Loucy (cell line): ENCODE results near the gene NEUROG3.

Experiments
- H2AFZ ChIP-seq: fragments of 200-600 bp; sonication (generic); 2 replicates; pipeline ENCODE4 v1.6.0; 2016; ENCODE audit warnings: antibody characterized with exemption, mild to moderate bottlenecking, low read length, moderate library complexity
- H3F3A ChIP-seq: fragments of 200-600 bp; 2 replicates; pipeline ENCODE4 v1.6.0; 2016; ENCODE audit warnings: antibody characterized with exemption, low read depth, mild to moderate bottlenecking
- H3K27me3 ChIP-seq: fragments of 200-600 bp; sonication (generic); 2 replicates; pipeline ENCODE4 v1.6.1; 2014; ENCODE audit warnings: low read length, mild to moderate bottlenecking; ENCODE audit not compliant: insufficient read depth, poor library complexity, severe bottlenecking
- H3K36me3 ChIP-seq: fragments of 200-600 bp; sonication (generic); 2 replicates; pipeline ENCODE4 v1.6.1; 2016; ENCODE audit warnings: low read length; ENCODE audit not compliant: insufficient read depth
- H3K4me1 ChIP-seq: fragments of 200-600 bp; sonication (generic); 2 replicates; pipeline ENCODE4 v1.5.1; 2014; ENCODE audit warnings: low read length, mild to moderate bottlenecking; ENCODE audit not compliant: insufficient read depth, poor library complexity, severe bottlenecking
- H3K4me2 ChIP-seq: fragments of 200-600 bp; sonication (generic); 2 replicates; pipeline ENCODE4 v1.6.0; 2014; ENCODE audit warnings: antibody characterized with exemption, low read length, low read depth, mild to moderate bottlenecking; ENCODE audit not compliant: poor library complexity, severe bottlenecking
- H3K4me3 ChIP-seq: fragments of 200-600 bp; sonication (generic); 2 replicates; pipeline ENCODE4 v1.5.1; 2014; ENCODE audit warnings: low read length, mild to moderate bottlenecking, mixed read lengths; ENCODE audit not compliant: poor library complexity, severe bottlenecking
- H3K79me2 ChIP-seq: fragments of 200-600 bp; sonication (generic); 2 replicates; pipeline ENCODE4 v1.6.1; 2014; ENCODE audit warnings: low read length; ENCODE audit not compliant: insufficient read depth
- H3K9ac ChIP-seq: fragments of 200-600 bp; sonication (generic); 2 replicates; pipeline ENCODE4 v1.6.0; 2014; ENCODE audit warnings: mild to moderate bottlenecking, low read depth, low read length, moderate library complexity; ENCODE audit not compliant: poor library complexity, severe bottlenecking
- H3K9me2 ChIP-seq: fragments of 200-600 bp; sonication (generic); replicated peaks from 2 replicates; pipeline ENCODE4 v1.6.1; 2016; ENCODE audit warnings: low read depth, low read length, mixed read lengths
- H3K9me3 ChIP-seq: fragments of 200-600 bp; sonication (generic); 2 replicates; pipeline ENCODE4 v1.6.1; 2014; ENCODE audit warnings: mild to moderate bottlenecking, antibody characterized with exemption, low read length, low read depth; ENCODE audit not compliant: insufficient read depth
- H4K20me1 ChIP-seq: fragments of 200-600 bp; sonication (generic); 2 replicates; pipeline ENCODE4 v1.6.0; 2014; ENCODE audit warnings: antibody characterized with exemption, low read length, mild to moderate bottlenecking; ENCODE audit not compliant: insufficient read depth, poor library complexity, severe bottlenecking
- EZH2phosphoT487 ChIP-seq: fragments of 200-600 bp; IDR thresholded peaks from 2 replicates; pipeline ENCODE4 v1.6.1; 2018; ENCODE audit warnings: antibody characterized with exemption, mild to moderate bottlenecking, moderate library complexity, borderline replicate concordance
- TF ChIP-seq, protein P1 (sequence below): fragments of 200-600 bp; sonication (generic); conservative IDR thresholded peaks from 2 replicates; pipeline ENCODE4 v1.5.1; 2014; ENCODE audit warnings: mild to moderate bottlenecking, antibody characterized with exemption, low read length

Gene NEUROG3, protein sequence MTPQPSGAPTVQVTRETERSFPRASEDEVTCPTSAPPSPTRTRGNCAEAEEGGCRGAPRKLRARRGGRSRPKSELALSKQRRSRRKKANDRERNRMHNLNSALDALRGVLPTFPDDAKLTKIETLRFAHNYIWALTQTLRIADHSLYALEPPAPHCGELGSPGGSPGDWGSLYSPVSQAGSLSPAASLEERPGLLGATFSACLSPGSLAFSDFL

DNA sequence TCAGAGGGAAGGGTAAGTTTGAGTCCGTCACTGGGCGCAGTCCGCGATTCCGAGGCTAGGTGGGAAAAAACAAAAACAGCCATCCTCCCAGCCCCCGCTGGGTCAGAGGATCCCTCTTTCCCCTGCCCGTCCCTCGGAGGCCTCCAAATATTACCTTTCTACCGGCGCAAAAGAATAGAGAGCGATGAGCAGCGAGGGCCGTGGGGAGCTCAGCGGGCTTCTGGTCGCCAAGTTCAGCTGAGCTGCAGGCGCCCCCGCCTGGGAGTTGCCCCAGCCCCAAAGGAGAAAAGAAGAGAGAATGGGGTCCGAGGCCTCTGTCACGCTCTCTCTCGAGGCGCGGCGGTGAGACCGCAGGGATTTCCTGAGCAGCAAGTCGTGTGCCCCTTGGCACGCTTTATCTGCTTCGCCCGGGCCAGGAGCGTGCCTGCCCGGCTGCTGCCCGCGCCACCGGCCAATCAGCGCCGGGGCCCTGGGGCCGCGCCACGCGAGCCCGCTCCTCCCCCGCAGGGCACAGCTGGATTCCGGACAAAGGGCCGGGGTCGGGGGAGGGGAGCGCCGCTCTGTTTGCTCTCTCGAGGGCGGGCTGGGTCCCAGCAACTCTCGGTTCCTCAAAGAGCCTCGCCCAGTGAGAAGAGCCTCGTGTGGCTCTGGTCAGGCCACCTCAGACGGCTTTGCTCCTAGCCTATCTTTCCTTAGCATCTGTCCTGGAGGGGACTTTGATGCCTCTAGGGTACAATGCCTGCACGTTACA, at the start of gene NEUROG3:
Gene NEUROG3 (minus strand): TSS at position 367 of the 751 bp plus-strand sequence. CDS start 379 bp downstream, outside the sequence.
- H3K4me3 ChIP-seq: peak within 1 kb of the TSS; percentile 25

DNA sequence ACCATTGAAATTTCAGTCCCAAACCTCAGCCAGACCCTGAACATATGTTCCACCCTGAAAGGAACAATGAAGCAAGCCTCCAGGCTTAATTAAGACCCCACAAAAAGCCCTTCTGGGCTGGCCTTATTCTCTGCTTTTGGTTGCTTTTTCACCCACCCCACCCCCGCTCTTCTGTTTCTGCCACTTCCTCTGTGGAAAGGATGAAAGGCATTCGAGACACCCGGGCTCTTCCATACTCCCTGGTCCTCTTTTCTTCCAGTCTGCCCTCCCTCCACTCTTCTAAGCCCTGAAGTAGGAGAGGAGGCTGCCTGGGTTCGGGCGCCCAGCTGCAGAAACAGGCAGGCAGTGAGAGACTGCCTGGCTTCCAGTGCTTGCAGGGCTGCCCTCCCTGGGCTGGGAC, 47.4 kb upstream of the NEUROG3 start:
- H4K20me1 ChIP-seq: no peaks in the 10 kb centered on the region
- no peaks in the 10 kb centered on the region for H3K79me2 ChIP-seq
- H3K4me1 ChIP-seq: peaks cover 17% of the 10 kb centered on the region
- H2AFZ ChIP-seq: peak overlapping the region; percentile 91
- H3K4me2 ChIP-seq: peak overlapping the region; percentile 58
- no peaks in the 10 kb centered on the region for H3K9me2 ChIP-seq
- peak overlapping the region; percentile 32 for H3K9ac ChIP-seq
- TF ChIP-seq, protein P1, sequence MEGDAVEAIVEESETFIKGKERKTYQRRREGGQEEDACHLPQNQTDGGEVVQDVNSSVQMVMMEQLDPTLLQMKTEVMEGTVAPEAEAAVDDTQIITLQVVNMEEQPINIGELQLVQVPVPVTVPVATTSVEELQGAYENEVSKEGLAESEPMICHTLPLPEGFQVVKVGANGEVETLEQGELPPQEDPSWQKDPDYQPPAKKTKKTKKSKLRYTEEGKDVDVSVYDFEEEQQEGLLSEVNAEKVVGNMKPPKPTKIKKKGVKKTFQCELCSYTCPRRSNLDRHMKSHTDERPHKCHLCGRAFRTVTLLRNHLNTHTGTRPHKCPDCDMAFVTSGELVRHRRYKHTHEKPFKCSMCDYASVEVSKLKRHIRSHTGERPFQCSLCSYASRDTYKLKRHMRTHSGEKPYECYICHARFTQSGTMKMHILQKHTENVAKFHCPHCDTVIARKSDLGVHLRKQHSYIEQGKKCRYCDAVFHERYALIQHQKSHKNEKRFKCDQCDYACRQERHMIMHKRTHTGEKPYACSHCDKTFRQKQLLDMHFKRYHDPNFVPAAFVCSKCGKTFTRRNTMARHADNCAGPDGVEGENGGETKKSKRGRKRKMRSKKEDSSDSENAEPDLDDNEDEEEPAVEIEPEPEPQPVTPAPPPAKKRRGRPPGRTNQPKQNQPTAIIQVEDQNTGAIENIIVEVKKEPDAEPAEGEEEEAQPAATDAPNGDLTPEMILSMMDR: no peak
- TF ChIP-seq EZH2phosphoT487: no peak
- H3F3A ChIP-seq: no peaks in the 10 kb centered on the region
- peaks cover 16% of the 10 kb centered on the region for H3K9me3 ChIP-seq
- H3K4me3 ChIP-seq: peak overlapping the region; percentile 30
- peaks cover 4% of the 10 kb centered on the region for H3K27me3 ChIP-seq
- H3K36me3 ChIP-seq: no peaks in the 10 kb centered on the region

More for the DNA sequence above, at the start of gene NEUROG3:
- no peaks in the 10 kb centered on the region for H3K27me3 ChIP-seq
- H3F3A ChIP-seq: no peaks in the 10 kb centered on the region
- no peaks in the 10 kb centered on the region for H3K36me3 ChIP-seq
- peak within 1 kb of the TSS; percentile 43 for H3K4me2 ChIP-seq
- H3K9ac ChIP-seq: peak within 1 kb of the TSS; percentile 31
- no peak for TF ChIP-seq EZH2phosphoT487
- TF ChIP-seq, protein P1: no peak
- no peaks in the 10 kb centered on the region for H4K20me1 ChIP-seq
- peak within 1 kb of the TSS; percentile 30; the same call in 1 of the 2 replicates for H2AFZ ChIP-seq
- H3K9me2 ChIP-seq: no peaks in the 10 kb centered on the region
- H3K4me1 ChIP-seq: peaks cover 16% of the 10 kb centered on the region
- no peaks in the 10 kb centered on the region for H3K9me3 ChIP-seq
- peaks cover 3% of the 10 kb centered on the region; the same call in 1 of the 2 replicates for H3K79me2 ChIP-seq

DNA sequence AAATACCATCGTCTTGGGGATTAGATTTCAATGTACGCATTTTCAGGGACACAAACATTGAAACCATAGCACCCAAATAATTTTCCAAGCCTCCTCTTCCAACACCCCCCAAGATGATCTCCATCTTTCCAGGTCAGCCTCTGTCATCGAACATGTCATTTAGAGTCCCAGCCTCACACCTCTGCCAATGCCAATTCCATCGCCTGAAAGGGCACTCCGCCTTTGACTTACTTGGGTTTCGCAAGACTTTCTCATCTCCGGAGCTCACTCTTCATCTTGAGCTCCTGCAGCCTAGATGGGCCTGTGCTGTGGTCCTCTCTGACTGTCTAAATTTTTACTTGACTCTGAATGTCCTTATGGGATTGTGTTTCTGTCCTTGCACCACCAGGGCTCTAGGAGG, 46.4 kb upstream of the NEUROG3 start:
- no peaks in the 10 kb centered on the region for H4K20me1 ChIP-seq

More for the DNA sequence above, 46.4 kb upstream of the NEUROG3 start:
- Histone ChIP-seq H3K9me2 (no peaks in the 10 kb centered on the region), H3K4me1 (peaks cover 17% of the 10 kb centered on the region), H3K79me2 (no peaks in the 10 kb centered on the region), H3K36me3 (no peaks in the 10 kb centered on the region), H3F3A (no peaks in the 10 kb centered on the region), H3K4me3 (no peak overlapping the region), H3K27me3 (peaks cover 4% of the 10 kb centered on the region), H2AFZ (no peak overlapping the region), H3K9me3 (peaks cover 14% of the 10 kb centered on the region), H3K4me2 (no peak overlapping the region), H3K9ac (no peak overlapping the region)
- TF ChIP-seq EZH2phosphoT487: no peak
- TF ChIP-seq, protein P1: no peak
